Osteocyte (in vitro differentiated cells): ENCODE results near the gene TMPRSS2. TPM values are rescaled to one million over a fixed set of nuclear protein-coding genes. Genes with fewer than 3 reads are reported as not detected.

Experiments
- DNase-seq: peaks from one replicate; pipeline ENCODE4 v3.0.0; 2021; ENCODE audit warnings: mixed read lengths; ENCODE audit not compliant: unreplicated experiment; ENCODE audit errors: extremely low spot score
- H3K27ac Mint-ChIP-seq: one replicate; pipeline ENCODE4 v1.8.0; 2021; ENCODE audit warnings: mild to moderate bottlenecking, mixed read lengths; ENCODE audit not compliant: unreplicated experiment
- H3K27me3 Mint-ChIP-seq: one replicate; pipeline ENCODE4 v1.8.0; 2021; ENCODE audit warnings: mixed read lengths; ENCODE audit not compliant: unreplicated experiment
- H3K36me3 Mint-ChIP-seq: one replicate; pipeline ENCODE4 v1.8.0; 2021; ENCODE audit warnings: mixed read lengths; ENCODE audit not compliant: unreplicated experiment
- H3K4me1 Mint-ChIP-seq: one replicate; pipeline ENCODE4 v1.8.0; 2021; ENCODE audit warnings: mixed read lengths; ENCODE audit not compliant: unreplicated experiment
- H3K4me3 Mint-ChIP-seq: one replicate; pipeline ENCODE4 v1.8.0; 2021; ENCODE audit warnings: mild to moderate bottlenecking, moderate library complexity, mixed read lengths; ENCODE audit not compliant: unreplicated experiment
- H3K9me3 Mint-ChIP-seq: one replicate; pipeline ENCODE4 v1.8.0; 2021; ENCODE audit warnings: mixed read lengths; ENCODE audit not compliant: unreplicated experiment
- total RNA-seq: library from RNA; stranded (reverse); gene quantifications from 2 replicates; pipeline ENCODE4 v1.2.1, GENCODE V29; 2021
- TF ChIP-seq, protein P1 (sequence below): fragments of 200-600 bp; sonication (generic); IDR thresholded peaks from 2 replicates; pipeline ENCODE4 v1.5.0; 2021; ENCODE audit warnings: antibody characterized with exemption, mild to moderate bottlenecking, moderate library complexity

Gene TMPRSS2
- total RNA-seq, 1 donor from 2014 or later: 0.21 TPM

GRCh38 chr21:41472753-41473548 is 35.0 kb downstream of the TMPRSS2 start:
- peaks cover 27% of the 10 kb centered on the region for H3K4me1 Mint-ChIP-seq
- H3K4me3 Mint-ChIP-seq: no peak overlapping the region
- H3K27ac Mint-ChIP-seq: no peak overlapping the region

GRCh38 chr21:41470054-41470453 is 37.9 kb downstream of the TMPRSS2 start:
- H3K36me3 Mint-ChIP-seq: peaks cover 2% of the 10 kb centered on the region
- peaks cover 41% of the 10 kb centered on the region for H3K4me1 Mint-ChIP-seq
- H3K27me3 Mint-ChIP-seq: no peaks in the 10 kb centered on the region
- H3K4me3 Mint-ChIP-seq: no peak overlapping the region
- peak overlapping the region; percentile 15 for H3K27ac Mint-ChIP-seq
- DNase-seq: no peak
- TF ChIP-seq, protein P1, sequence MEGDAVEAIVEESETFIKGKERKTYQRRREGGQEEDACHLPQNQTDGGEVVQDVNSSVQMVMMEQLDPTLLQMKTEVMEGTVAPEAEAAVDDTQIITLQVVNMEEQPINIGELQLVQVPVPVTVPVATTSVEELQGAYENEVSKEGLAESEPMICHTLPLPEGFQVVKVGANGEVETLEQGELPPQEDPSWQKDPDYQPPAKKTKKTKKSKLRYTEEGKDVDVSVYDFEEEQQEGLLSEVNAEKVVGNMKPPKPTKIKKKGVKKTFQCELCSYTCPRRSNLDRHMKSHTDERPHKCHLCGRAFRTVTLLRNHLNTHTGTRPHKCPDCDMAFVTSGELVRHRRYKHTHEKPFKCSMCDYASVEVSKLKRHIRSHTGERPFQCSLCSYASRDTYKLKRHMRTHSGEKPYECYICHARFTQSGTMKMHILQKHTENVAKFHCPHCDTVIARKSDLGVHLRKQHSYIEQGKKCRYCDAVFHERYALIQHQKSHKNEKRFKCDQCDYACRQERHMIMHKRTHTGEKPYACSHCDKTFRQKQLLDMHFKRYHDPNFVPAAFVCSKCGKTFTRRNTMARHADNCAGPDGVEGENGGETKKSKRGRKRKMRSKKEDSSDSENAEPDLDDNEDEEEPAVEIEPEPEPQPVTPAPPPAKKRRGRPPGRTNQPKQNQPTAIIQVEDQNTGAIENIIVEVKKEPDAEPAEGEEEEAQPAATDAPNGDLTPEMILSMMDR: no peak
- H3K9me3 Mint-ChIP-seq: no peaks in the 10 kb centered on the region

More at GRCh38 chr21:41472753-41473548, 35.0 kb downstream of the TMPRSS2 start:
- no peak for DNase-seq
- H3K36me3 Mint-ChIP-seq: no peaks in the 10 kb centered on the region
- peaks cover 7% of the 10 kb centered on the region for H3K27me3 Mint-ChIP-seq
- TF ChIP-seq, protein P1: no peak
- H3K9me3 Mint-ChIP-seq: no peaks in the 10 kb centered on the region

DNA sequence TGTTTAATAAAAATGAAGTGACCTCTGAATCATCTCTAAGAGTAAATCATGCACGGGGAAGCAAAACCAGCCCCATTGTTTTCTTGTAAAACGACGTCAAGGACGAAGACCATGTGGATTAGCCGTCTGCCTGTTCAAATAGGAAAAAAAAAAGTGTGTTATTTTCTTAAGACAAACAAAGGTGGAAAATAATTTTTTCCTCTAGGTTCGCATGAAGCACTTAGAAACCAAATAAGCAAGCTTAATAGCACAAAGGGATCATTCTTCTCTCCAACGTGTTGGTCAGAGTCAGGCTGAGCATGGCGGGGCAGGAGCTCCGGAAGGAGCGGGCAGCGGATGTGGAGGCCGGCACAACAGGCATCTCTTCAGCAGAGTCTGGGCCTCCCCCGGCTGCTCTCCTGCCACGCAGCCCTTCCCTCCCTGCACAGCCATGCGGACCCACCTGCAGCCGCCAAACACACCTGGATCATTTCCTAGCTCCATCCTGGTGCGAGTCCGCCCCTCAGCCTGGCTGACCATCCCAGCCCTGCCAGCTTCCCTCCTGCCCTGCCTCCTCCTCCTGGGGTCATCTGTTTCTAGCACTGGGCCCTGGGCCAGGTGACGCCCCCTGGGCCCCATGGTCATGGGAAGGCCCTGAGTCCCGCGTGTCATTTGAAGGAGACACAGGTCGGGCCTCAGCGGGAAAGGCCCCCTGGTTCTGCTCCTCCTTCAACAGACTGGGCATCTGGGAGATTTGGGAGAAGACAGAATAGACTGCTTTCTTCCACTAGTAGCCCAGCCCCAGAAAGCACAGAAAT is 41.7 kb downstream of the TMPRSS2 start:
- Mint-ChIP-seq H3K4me1 (peaks cover 45% of the 10 kb centered on the region), H3K9me3 (no peaks in the 10 kb centered on the region), H3K27me3 (no peaks in the 10 kb centered on the region), H3K27ac (no peak overlapping the region), H3K36me3 (peaks cover 2% of the 10 kb centered on the region), H3K4me3 (no peak overlapping the region)
- TF ChIP-seq, protein P1: no peak
- DNase-seq: no peak

- Mint-ChIP-seq H3K4me1 (peaks cover 49% of the 10 kb centered on the region), H3K27ac (no peak overlapping the region), H3K27me3 (no peaks in the 10 kb centered on the region), H3K9me3 (no peaks in the 10 kb centered on the region), H3K4me3 (no peak overlapping the region), H3K36me3 (peaks cover 2% of the 10 kb centered on the region)
- TF ChIP-seq, protein P1: no peak
- DNase-seq: no peak
Observed at GRCh38 chr21:41465176-41465781, 42.7 kb downstream of the TMPRSS2 start.
